Measurements from ENCODE around the gene KCNJ12.

KCNJ12 gene

DNA sequence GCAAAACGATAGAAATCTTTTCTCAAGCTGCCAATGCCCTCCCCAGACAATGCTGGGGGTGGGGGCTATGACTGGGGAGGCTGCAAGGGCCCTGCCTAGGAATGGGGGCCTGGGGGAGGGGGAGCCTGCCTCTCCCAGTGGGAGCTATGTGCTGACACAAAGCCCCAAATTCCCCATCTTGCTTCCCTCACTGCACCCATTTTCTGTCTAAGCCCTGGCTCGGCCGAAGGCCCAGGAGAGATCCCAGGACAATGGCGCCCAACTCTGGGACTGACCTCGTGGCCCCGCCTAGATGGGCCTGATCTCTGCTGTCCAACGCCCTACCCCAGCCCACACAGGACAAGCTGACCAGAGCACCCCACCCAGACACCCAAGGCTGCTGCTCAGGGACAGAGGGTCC is 11.1 kb upstream of the KCNJ12 start:
- H3K27ac ChIP-seq = no peak overlapping the region
- TF ChIP-seq, protein P1, sequence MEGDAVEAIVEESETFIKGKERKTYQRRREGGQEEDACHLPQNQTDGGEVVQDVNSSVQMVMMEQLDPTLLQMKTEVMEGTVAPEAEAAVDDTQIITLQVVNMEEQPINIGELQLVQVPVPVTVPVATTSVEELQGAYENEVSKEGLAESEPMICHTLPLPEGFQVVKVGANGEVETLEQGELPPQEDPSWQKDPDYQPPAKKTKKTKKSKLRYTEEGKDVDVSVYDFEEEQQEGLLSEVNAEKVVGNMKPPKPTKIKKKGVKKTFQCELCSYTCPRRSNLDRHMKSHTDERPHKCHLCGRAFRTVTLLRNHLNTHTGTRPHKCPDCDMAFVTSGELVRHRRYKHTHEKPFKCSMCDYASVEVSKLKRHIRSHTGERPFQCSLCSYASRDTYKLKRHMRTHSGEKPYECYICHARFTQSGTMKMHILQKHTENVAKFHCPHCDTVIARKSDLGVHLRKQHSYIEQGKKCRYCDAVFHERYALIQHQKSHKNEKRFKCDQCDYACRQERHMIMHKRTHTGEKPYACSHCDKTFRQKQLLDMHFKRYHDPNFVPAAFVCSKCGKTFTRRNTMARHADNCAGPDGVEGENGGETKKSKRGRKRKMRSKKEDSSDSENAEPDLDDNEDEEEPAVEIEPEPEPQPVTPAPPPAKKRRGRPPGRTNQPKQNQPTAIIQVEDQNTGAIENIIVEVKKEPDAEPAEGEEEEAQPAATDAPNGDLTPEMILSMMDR (conservative IDR thresholded peaks at IDR 0.05) = no peak

DNA sequence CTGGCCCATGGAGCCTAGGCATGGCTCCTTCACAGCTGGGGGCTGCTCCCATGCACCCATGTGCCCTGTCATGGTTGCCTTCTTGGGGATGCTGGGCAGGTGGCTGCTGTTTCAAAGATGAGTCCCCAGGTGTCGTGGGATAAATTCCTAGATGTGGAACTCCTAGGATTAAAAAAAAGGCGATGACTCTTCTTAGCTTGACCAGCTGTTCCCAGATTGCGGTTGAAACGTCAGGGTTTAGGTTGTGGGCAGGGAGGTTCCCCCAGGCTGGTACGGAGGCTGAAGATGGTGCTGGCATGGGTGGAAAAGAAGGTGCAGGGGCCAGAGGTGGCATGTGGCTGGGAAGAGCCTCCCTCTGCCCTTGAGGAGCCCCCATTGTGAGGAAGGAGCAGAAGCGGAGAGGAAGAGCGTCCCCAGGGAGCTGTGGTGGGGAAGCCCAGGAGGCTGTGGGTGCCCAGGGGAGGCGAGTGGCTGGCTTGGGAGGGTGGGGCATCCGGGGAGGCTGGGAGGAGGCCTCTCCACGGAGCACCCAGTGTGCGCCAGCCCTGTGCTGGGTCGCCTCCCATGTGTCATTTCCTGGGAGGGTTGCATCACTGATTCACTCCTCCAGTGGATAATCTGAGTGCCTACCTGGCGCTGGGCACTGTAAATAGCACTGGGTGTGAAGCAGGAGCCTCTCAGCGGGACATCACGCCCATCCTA is 7.5 kb upstream of the KCNJ12 start:
- TF ChIP-seq, protein P1 (conservative IDR thresholded peaks at IDR 0.05) = no peak
- H3K27ac ChIP-seq = no peak overlapping the region

DNA sequence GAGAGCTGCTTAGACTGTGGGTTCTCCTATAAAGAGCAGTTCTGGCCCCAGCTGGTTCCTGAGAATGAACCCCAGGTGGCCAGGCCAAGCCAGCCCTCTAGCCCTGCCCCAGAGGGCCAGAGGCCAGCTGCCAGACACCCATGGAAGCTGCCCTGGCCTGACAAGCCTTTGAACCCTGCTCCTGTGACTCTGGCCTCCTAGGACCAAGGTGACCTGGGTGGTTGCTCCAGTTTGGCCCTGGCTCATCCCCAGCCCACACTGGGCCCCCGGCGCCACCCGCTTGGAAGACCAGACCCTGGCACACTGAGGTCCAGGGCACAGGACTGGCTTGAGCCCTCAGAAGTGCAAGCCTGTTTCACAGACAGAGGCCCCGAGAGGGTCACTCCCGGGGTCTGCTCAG is 6.8 kb upstream of the KCNJ12 start:
- TF ChIP-seq, protein P1 (conservative IDR thresholded peaks at IDR 0.05) = no peak
- no peak overlapping the region for H3K27ac ChIP-seq

DNA sequence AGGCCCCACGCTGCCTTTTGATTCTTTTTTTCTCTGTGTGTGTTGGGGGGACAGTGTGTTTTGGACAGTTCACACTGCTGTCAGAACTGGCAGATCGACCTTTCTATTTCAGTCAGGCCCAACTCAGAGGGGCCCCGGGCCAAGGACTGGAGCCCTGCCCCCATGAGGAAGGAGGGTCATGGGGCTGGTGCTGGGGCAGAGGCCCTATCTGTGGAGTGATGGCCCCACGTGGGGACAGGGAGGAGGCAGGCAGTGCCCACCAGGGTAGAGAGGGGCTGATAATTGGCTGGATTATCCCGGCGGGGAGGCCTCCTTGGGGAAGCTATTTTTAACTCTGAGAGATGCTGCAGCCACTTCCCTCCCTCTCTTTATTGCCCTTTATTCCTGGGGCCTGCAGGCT is 5.7 kb upstream of the KCNJ12 start:
- H3K27ac ChIP-seq = no peak overlapping the region
- TF ChIP-seq, protein P1 (conservative IDR thresholded peaks at IDR 0.05) = no peak

DNA sequence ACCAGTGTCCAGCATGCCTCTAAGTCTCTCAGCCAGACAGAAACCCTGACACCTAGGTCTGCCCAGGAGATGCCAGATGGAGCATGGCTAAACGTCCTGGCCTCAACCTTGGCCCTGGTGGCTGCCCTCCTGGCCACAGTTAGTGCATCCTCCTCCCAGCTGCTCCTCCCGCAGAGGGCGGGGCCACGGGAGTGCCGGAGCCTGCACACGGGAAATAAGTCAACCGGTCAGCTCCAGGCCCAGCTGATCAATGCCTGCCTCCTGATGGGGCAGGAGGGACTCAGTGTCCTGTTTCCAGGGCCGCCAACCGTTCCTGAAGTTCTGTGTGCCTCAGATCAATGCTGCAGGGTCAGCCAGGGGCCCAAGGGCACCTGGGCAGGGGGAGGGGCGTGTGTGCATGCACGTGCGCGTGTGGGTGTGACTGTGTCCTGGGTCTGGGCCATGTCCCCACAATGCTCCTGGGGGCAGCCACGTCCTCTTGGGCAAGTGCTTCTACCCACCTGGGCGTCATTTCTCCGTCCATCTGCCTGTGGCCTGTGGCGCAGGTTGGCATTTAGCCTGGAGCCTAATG is 4.6 kb upstream of the KCNJ12 start:
- TF ChIP-seq, protein P1 (conservative IDR thresholded peaks at IDR 0.05) = no peak
- no peak overlapping the region for H3K27ac ChIP-seq

DNA sequence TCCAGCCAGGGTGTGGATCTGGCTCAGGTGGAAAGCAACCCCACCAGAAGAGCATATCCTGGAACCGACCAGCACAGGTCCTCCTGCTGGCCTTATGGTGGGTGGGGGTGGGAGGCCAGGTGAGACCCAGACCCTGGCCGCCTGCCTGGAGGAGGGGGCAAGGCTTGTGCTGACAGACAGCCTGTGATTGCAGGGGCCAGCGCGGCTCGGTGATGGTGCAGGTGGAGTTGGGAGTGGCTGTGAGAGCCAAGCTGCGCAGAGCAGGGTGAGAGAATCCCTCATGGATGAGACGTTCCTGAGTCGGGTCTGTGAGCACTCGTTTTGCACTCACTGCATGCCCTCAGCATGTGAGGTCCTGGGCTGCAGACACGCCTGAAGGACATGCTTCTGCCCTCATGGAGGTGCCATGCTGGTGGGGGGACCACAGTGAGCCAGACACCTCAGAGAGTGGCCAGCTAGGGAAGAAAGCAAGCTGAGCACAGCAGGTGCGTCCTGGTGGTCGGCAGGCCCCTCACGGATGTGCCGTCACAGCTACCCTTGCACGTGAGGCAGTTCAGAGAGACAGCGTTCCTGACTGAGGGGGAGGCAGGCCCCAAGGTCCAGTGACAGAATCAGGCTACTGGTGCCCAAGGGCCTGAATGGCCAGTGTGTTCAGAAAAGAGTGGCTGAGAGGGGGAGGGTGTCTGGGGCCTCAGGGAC is 3.8 kb upstream of the KCNJ12 start:
- TF ChIP-seq, protein P1 (conservative IDR thresholded peaks at IDR 0.05) = no peak

DNA sequence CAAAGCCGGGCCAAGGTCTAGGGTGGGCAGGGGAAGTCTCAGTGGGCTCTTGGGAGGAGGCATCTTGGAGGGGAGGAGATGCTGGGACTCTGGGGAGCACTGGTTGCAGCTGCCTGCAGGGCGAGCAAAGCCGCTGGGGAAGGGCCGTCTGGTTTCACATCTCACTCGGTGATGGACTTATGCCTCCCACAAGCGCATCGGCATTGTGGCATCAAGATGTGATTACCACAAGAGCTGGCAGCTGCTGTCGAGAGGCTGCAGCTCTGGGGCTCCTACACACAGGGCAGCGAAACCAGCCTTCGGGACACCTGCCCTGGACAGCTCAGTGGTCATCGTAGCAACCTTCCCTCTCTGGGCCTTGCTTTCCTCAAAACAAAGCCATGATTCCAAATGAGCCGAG is 3.1 kb upstream of the KCNJ12 start:
- TF ChIP-seq, protein P1 (conservative IDR thresholded peaks at IDR 0.05) = no peak
- H3K27ac ChIP-seq = no peak overlapping the region

More for the DNA sequence above, 3.8 kb upstream of the KCNJ12 start:
- H3K27ac ChIP-seq = no peak overlapping the region

All from VCaP (cell line).